ENCODE data around the gene USP7. TPM values are rescaled to one million over a fixed set of nuclear protein-coding genes. Genes with fewer than 3 reads are reported as not detected.
A peak's percentile ranks its signal among the peaks of the same experiment; 100 is the strongest.

Gene USP7
- total RNA-seq, 1 experiment from 2014 or later: 148 TPM

GRCh38 chr16:8998108-8998507, 34.4 kb upstream of the USP7 start:
- Mint-ChIP-seq H3K4me1 (ENCODE audit: low read depth, unreplicated experiment) (no peaks in the 10 kb centered on the region), H3K9me3 (ENCODE audit: unreplicated experiment) (no peaks in the 10 kb centered on the region), H3K36me3 (ENCODE audit: insufficient read depth, unreplicated experiment) (no peaks in the 10 kb centered on the region), H3K4me3 (ENCODE audit: unreplicated experiment) (no peak overlapping the region), H3K27me3 (ENCODE audit: insufficient read depth, unreplicated experiment) (no peaks in the 10 kb centered on the region), H3K27ac (ENCODE audit: unreplicated experiment) (no peak overlapping the region)
- intact Hi-C loops (cut with micrococcal nuclease; ENCODE audit: unreplicated experiment): no loop called here
- BruUV-seq (replicated peaks): no TSS peak
- no peak for TF ChIP-seq CTCF (IDR thresholded peaks at IDR 0.05; ENCODE audit: insufficient read depth in 1 of 2, low read depth in 1 of 2, low read length in 1 of 2, severe bottlenecking in 1 of 2, unreplicated experiment in 1 of 2)
- Histone ChIP-seq H3K4me1 (no peaks in the 10 kb centered on the region), H3K36me3 (ENCODE audit: control insufficient read depth, insufficient read depth, low read length) (no peaks in the 10 kb centered on the region), H3K4me3 (ENCODE audit: low read depth, low read length) (no peak overlapping the region), H3K9me3 (no peaks in the 10 kb centered on the region), H3K27me3 (replicated peaks; ENCODE audit: control insufficient read depth, insufficient read depth, low read length) (no peaks in the 10 kb centered on the region)
- CTCF ChIA-PET: no interaction called here
- DNase-seq: no peak
- POLR2A ChIA-PET: no interaction called here

GRCh38 chr16:8996891-8997290, 33.2 kb upstream of the USP7 start:
- BruUV-seq (replicated peaks): no TSS peak
- ChIA-PET CTCF (interaction anchor here (0.8 kb wide), 1 partner anchor 12 kb away, joined by 4 read pairs; no protein-coding TSS in a partner anchor), POLR2A (no interaction called here)
- Histone ChIP-seq H3K36me3 (ENCODE audit: control insufficient read depth, insufficient read depth, low read length) (no peaks in the 10 kb centered on the region), H3K4me1 (no peaks in the 10 kb centered on the region), H3K4me3 (ENCODE audit: low read depth, low read length) (no peak overlapping the region), H3K27me3 (replicated peaks; ENCODE audit: control insufficient read depth, insufficient read depth, low read length) (no peaks in the 10 kb centered on the region), H3K9me3 (no peaks in the 10 kb centered on the region)
- TF ChIP-seq CTCF (IDR thresholded peaks at IDR 0.05; ENCODE audit: insufficient read depth in 1 of 2, low read depth in 1 of 2, low read length in 1 of 2, severe bottlenecking in 1 of 2, unreplicated experiment in 1 of 2): no peak
- Mint-ChIP-seq H3K36me3 (ENCODE audit: insufficient read depth, unreplicated experiment) (no peaks in the 10 kb centered on the region), H3K27ac (ENCODE audit: unreplicated experiment) (no peak overlapping the region), H3K4me3 (ENCODE audit: unreplicated experiment) (no peak overlapping the region), H3K4me1 (ENCODE audit: low read depth, unreplicated experiment) (no peaks in the 10 kb centered on the region), H3K27me3 (ENCODE audit: insufficient read depth, unreplicated experiment) (no peaks in the 10 kb centered on the region), H3K9me3 (ENCODE audit: unreplicated experiment) (no peaks in the 10 kb centered on the region)
- peak in 1 of 2 experiments; percentile 39 for DNase-seq
- intact Hi-C loops (cut with micrococcal nuclease; ENCODE audit: unreplicated experiment): no loop called here

GRCh38 chr16:8990445-8990844, 26.7 kb upstream of the USP7 start:
- H3K36me3 ChIP-seq (ENCODE audit: control insufficient read depth, insufficient read depth, low read length): no peaks in the 10 kb centered on the region
- H3K4me1 ChIP-seq: peaks cover 16% of the 10 kb centered on the region
- H3K9me3 ChIP-seq: no peaks in the 10 kb centered on the region
- intact Hi-C loops (cut with micrococcal nuclease; ENCODE audit: unreplicated experiment): no loop called here
- Mint-ChIP-seq H3K36me3 (ENCODE audit: insufficient read depth, unreplicated experiment) (no peaks in the 10 kb centered on the region), H3K4me1 (ENCODE audit: low read depth, unreplicated experiment) (peaks cover 7% of the 10 kb centered on the region), H3K4me3 (ENCODE audit: unreplicated experiment) (no peak overlapping the region), H3K27ac (ENCODE audit: unreplicated experiment) (no peak overlapping the region), H3K9me3 (ENCODE audit: unreplicated experiment) (no peaks in the 10 kb centered on the region), H3K27me3 (ENCODE audit: insufficient read depth, unreplicated experiment) (no peaks in the 10 kb centered on the region)
- CTCF ChIA-PET: no interaction called here
- TF ChIP-seq CTCF (IDR thresholded peaks at IDR 0.05; ENCODE audit: insufficient read depth in 1 of 2, low read depth in 1 of 2, low read length in 1 of 2, severe bottlenecking in 1 of 2, unreplicated experiment in 1 of 2): no peak
- H3K27me3 ChIP-seq (replicated peaks; ENCODE audit: control insufficient read depth, insufficient read depth, low read length): no peaks in the 10 kb centered on the region
- POLR2A ChIA-PET: no interaction called here
- no peak overlapping the region for H3K4me3 ChIP-seq (ENCODE audit: low read depth, low read length)
- DNase-seq: no peak
- no TSS peak for BruUV-seq (replicated peaks)
